HepG2 (cell line): ENCODE measurements around the gene CCDC57. TPM values are rescaled to one million over a fixed set of nuclear protein-coding genes. Genes with fewer than 3 reads are reported as not detected.
A peak's percentile ranks its signal among the peaks of the same experiment; 100 is the strongest.

Experiments used
- AKAP8 ChIP-seq: sonication (generic); formaldehyde crosslinking; IDR thresholded peaks from 2 replicates; pipeline ENCODE4 v1.5.1; 2020; ENCODE audit warnings: mild to moderate bottlenecking, missing genetic modification reagents
- ARNT ChIP-seq: fragments of 450-650 bp; IDR thresholded peaks from 2 replicates; pipeline ENCODE4 v1.6.1; 2017
- FUBP1 ChIP-seq: sonication (generic); formaldehyde crosslinking; IDR thresholded peaks from 2 replicates; pipeline ENCODE4 v1.5.1; 2020; ENCODE audit warnings: missing genetic modification reagents, mild to moderate bottlenecking, borderline replicate concordance
- GATAD2A ChIP-seq: IDR thresholded peaks from 2 replicates; pipeline ENCODE4 v1.6.1; 2016
- GTF2F1 ChIP-seq: fragments of 150-350 bp; IDR thresholded peaks from 2 replicates; pipeline ENCODE4 v1.6.1; 2014; ENCODE audit warnings: low read length
- HOXA9 ChIP-seq: sonication (generic); formaldehyde crosslinking; IDR thresholded peaks from 2 replicates; pipeline ENCODE4 v1.8.1; 2022; ENCODE audit warnings: missing genetic modification reagents, mild to moderate bottlenecking, moderate library complexity, borderline replicate concordance
- ISL2 ChIP-seq: sonication (generic); formaldehyde crosslinking; IDR thresholded peaks from 2 replicates; pipeline ENCODE4 v1.5.0; 2020; ENCODE audit warnings: missing genetic modification reagents
- KIAA2018 ChIP-seq: sonication (generic); formaldehyde crosslinking; IDR thresholded peaks from 2 replicates; pipeline ENCODE4 v1.5.0; 2020; ENCODE audit warnings: mild to moderate bottlenecking, missing genetic modification reagents, borderline replicate concordance
- MAFK ChIP-seq, 2 experiments: IDR thresholded peaks in 1 of 2; conservative IDR thresholded peaks in 1 of 2; 2 replicates each; pipeline ENCODE4 v1.6.1; 2011; ENCODE audit warnings: improper control_type of control experiment in 2 of 2, low read length in 2 of 2
- MXD4 ChIP-seq: IDR thresholded peaks from 2 replicates; pipeline ENCODE4 v1.6.1; 2016; ENCODE audit warnings: mild to moderate bottlenecking, missing biosample characterization, missing genetic modification reagents
- RARA ChIP-seq: IDR thresholded peaks from 2 replicates; pipeline ENCODE4 v1.6.1; 2016; ENCODE audit warnings: missing genetic modification reagents, missing compliant biosample characterization
- THAP8 ChIP-seq: sonication (generic); formaldehyde crosslinking; IDR thresholded peaks from 2 replicates; pipeline ENCODE4 v1.5.1; 2020; ENCODE audit warnings: missing genetic modification reagents, mild to moderate bottlenecking, borderline replicate concordance
- THYN1 ChIP-seq: sonication (generic); formaldehyde crosslinking; IDR thresholded peaks from 2 replicates; pipeline ENCODE4 v1.8.1; 2023; ENCODE audit warnings: low read depth, mild to moderate bottlenecking, moderate library complexity, missing genetic modification reagents, borderline replicate concordance
- ZFP36L1 ChIP-seq: sonication (generic); formaldehyde crosslinking; IDR thresholded peaks from 2 replicates; pipeline ENCODE4 v1.8.0; 2022; ENCODE audit warnings: mild to moderate bottlenecking, missing genetic modification reagents, moderate library complexity
- ZNF121 ChIP-seq: sonication (generic); formaldehyde crosslinking; IDR thresholded peaks from 2 replicates; pipeline ENCODE4 v1.5.0; 2020; ENCODE audit warnings: mild to moderate bottlenecking, missing genetic modification reagents
- ZNF367 ChIP-seq: sonication (generic); formaldehyde crosslinking; IDR thresholded peaks from 2 replicates; pipeline ENCODE4 v1.4.0; 2020; ENCODE audit warnings: missing genetic modification reagents, borderline replicate concordance
- ZNF503 ChIP-seq: sonication (generic); formaldehyde crosslinking; IDR thresholded peaks from 2 replicates; pipeline ENCODE4 v1.4.0; 2020; ENCODE audit warnings: missing genetic modification reagents
- ZNF607 ChIP-seq: sonication (generic); formaldehyde crosslinking; IDR thresholded peaks from 2 replicates; pipeline ENCODE4 v1.5.1; 2020; ENCODE audit warnings: missing genetic modification reagents, mild to moderate bottlenecking, borderline replicate concordance
- ZNF615 ChIP-seq: sonication (generic); formaldehyde crosslinking; IDR thresholded peaks from 2 replicates; pipeline ENCODE4 v1.5.0; 2020; ENCODE audit warnings: mild to moderate bottlenecking, missing genetic modification reagents, borderline replicate concordance
- polyA plus RNA-seq, 8 experiments: library from polyadenylated mRNA; depleted of rRNA in 3 of 8; stranded (reverse) in 7 of 8; unstranded in 1 of 8; fragments of >200 nt; fragmentation: Illumina TruSeq in 4 of 8; extraction: Trizol in 4 of 8; gene quantifications; 2 replicates each; pipeline versions ENCODE4 v1.2.1 to v1.2.3, GENCODE V29; 2011 to 2016; ENCODE audit warnings: low read depth in 4 of 8, missing spikeins in 1 of 8, mixed read lengths in 1 of 8; ENCODE audit not compliant: insufficient read depth in 1 of 8
- total RNA-seq, 5 experiments: library from RNA; depleted of rRNA; stranded (reverse); fragments of >200 nt; fragmentation: Illumina TruSeq; extraction: Trizol; gene quantifications; 2 replicates each; pipeline ENCODE4 v1.2.3, GENCODE V29; 2016; ENCODE audit warnings: low read depth in 1 of 5

CCDC57 gene
- total and polyA plus RNA-seq, 2 of the 13 experiments (the other 11 are each of a cell fraction or from before 2014, with no cell fraction given) = 59.3 to 59.9 TPM

- TF ChIP-seq KIAA2018 (CRISPR knock-in tag) = no peak
- TF ChIP-seq GTF2F1 = no peak
- no peak for TF ChIP-seq FUBP1
- no peak for TF ChIP-seq ARNT
- TF ChIP-seq THAP8 (CRISPR knock-in tag) = no peak
- no peak for TF ChIP-seq AKAP8 (CRISPR knock-in tag)
- no peak for TF ChIP-seq ZNF503 (CRISPR knock-in tag)
- TF ChIP-seq ZNF121 (CRISPR knock-in tag) = no peak
- TF ChIP-seq MXD4 (CRISPR knock-in tag) = 0 out of 2 replicates have a peak, but pooled peaks have one; percentile 53
- no peak for TF ChIP-seq MAFK (conservative IDR thresholded peaks at IDR 0.05 in 1 of 2, IDR thresholded peaks at IDR 0.05 in 1 of 2; ENCODE audit: low read length in 2 of 2)
- 0 out of 2 replicates have a peak, but pooled peaks have one; percentile 7 for TF ChIP-seq RARA (CRISPR knock-in tag)
- no peak for TF ChIP-seq HOXA9 (CRISPR knock-in tag)
- TF ChIP-seq ZNF607 (CRISPR knock-in tag) = no peak
- TF ChIP-seq GATAD2A (CRISPR knock-in tag) = no peak
- TF ChIP-seq ZFP36L1 (CRISPR knock-in tag) = no peak
- no peak for TF ChIP-seq ISL2 (CRISPR knock-in tag)
- no peak for TF ChIP-seq ZNF615 (CRISPR knock-in tag)
- no peak for TF ChIP-seq THYN1 (CRISPR knock-in tag)
- TF ChIP-seq ZNF367 = no peak
Measured at GRCh38 chr17:82110298-82110697, 102.3 kb downstream of the CCDC57 start (continued).
